Fibroblast of lung (primary cell): Measurements from ENCODE around the gene HIF1AN. TPM values are rescaled to one million over a fixed set of nuclear protein-coding genes. Genes with fewer than 3 reads are reported as not detected.

Source experiments
- DNase-seq, 2 donors: peaks; one replicate each; pipeline versions ENCODE4 v3.0.0 to v3.0.0-alpha.2; 2010; ENCODE audit warnings: low read depth in 2 of 2
- H2AFZ ChIP-seq: 2 replicates; pipeline ENCODE4 v1.5.1; 2012; ENCODE audit warnings: low read length, control low read depth, inconsistent platforms
- H3K27ac ChIP-seq: 2 replicates; pipeline ENCODE4 v1.5.1; 2011; ENCODE audit warnings: low read length, control low read depth; ENCODE audit not compliant: insufficient read depth
- H3K27me3 ChIP-seq: 2 replicates; pipeline ENCODE4 v1.5.1; 2011; ENCODE audit warnings: mild to moderate bottlenecking, low read length; ENCODE audit not compliant: control insufficient read depth, insufficient read depth
- H3K36me3 ChIP-seq: 2 replicates; pipeline ENCODE4 v1.5.1; 2011; ENCODE audit warnings: low read length; ENCODE audit not compliant: control insufficient read depth, insufficient read depth
- H3K4me1 ChIP-seq: 2 replicates; pipeline ENCODE4 v1.5.1; 2011; ENCODE audit warnings: low read length; ENCODE audit not compliant: control insufficient read depth, insufficient read depth; ENCODE audit errors: extremely low read depth
- H3K4me2 ChIP-seq: 2 replicates; pipeline ENCODE4 v1.5.1; 2011; ENCODE audit warnings: low read length, control low read depth; ENCODE audit not compliant: insufficient read depth; ENCODE audit errors: extremely low read depth
- H3K4me3 ChIP-seq, 4 experiments: fragments of 200-600 bp in 1 of 4; sonication (generic) in 1 of 4; replicated peaks in 1 of 4; 2 replicates each; pipeline ENCODE4 v1.5.1; 2011 to 2016; ENCODE audit warnings: low read length in 4 of 4, low read depth in 3 of 4, mild to moderate bottlenecking in 3 of 4, control low read depth in 2 of 4, inconsistent platforms in 1 of 4, mixed read lengths in 1 of 4; ENCODE audit not compliant: insufficient read depth in 1 of 4; ENCODE audit errors: control extremely low read depth in 1 of 4
- H3K79me2 ChIP-seq: 2 replicates; pipeline ENCODE4 v1.5.1; 2012; ENCODE audit warnings: mild to moderate bottlenecking, low read length, inconsistent platforms; ENCODE audit not compliant: control insufficient read depth, insufficient read depth
- H3K9ac ChIP-seq: 2 replicates; pipeline ENCODE4 v1.5.1; 2011; ENCODE audit warnings: mild to moderate bottlenecking, low read length, control low read depth; ENCODE audit not compliant: insufficient read depth
- H3K9me3 ChIP-seq: 2 replicates; pipeline ENCODE4 v1.5.1; 2012; ENCODE audit warnings: low read depth, low read length; ENCODE audit not compliant: control insufficient read depth, insufficient read depth
- H4K20me1 ChIP-seq: 2 replicates; pipeline ENCODE4 v1.5.1; 2011; ENCODE audit warnings: low read length; ENCODE audit not compliant: control insufficient read depth, insufficient read depth; ENCODE audit errors: extremely low read depth
- EZH2 ChIP-seq: IDR thresholded peaks from 2 replicates; pipeline ENCODE4 v1.5.1; 2012; ENCODE audit warnings: low read length, control low read depth, mild to moderate bottlenecking; ENCODE audit errors: missing control alignments
- polyA plus RNA-seq, 2 donors: library from polyadenylated mRNA; depleted of rRNA in 1 of 2; stranded (reverse) in 1 of 2; unstranded in 1 of 2; fragments of >200 nt; gene quantifications; 2 replicates each; pipeline ENCODE4 v1.2.1, GENCODE V29; 2011 to 2012; ENCODE audit warnings: missing spikeins in 1 of 2
- total RNA-seq: library from RNA; depleted of rRNA; stranded (reverse); fragments of >200 nt; gene quantifications from 2 replicates; pipeline ENCODE4 v1.2.1, GENCODE V29; 2014
- TF ChIP-seq, protein P1 (sequence below), 2 donors: IDR thresholded peaks in 1 of 2; conservative IDR thresholded peaks in 1 of 2; 1 replicate in 1 of 2; 2 replicates in 1 of 2; pipeline ENCODE4 v1.5.1; 2011 to 2012; ENCODE audit warnings: low read length in 2 of 2, control low read depth in 1 of 2, inconsistent platforms in 1 of 2, low read depth in 1 of 2, mild to moderate bottlenecking in 1 of 2

Gene HIF1AN
- total and polyA plus RNA-seq, 2 donors (not counting 1 experiment from before 2014, with no cell fraction given) = 14.2 to 26.6 TPM

DNA sequence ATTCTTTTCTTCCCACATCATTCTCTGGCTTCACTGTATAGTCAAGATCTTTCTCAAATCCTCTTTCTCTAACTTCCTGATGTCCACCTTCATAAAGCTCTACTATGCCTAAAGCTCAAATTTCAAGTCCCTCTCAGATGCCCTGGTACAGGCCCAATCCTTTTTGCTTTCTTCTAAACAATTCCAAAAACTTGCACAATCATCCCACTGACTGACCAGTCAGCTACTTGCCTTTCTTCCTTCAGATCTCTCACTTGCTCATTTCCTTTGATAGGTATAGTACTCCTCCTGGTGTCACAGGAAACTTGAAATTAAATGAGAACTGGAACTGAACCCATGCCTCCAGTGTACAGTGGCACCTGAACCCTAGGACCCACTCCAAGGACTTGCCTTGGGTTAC is 34.3 kb upstream of the HIF1AN start:
- no peaks in the 10 kb centered on the region for H3K36me3 ChIP-seq
- no peak overlapping the region for H3K4me3 ChIP-seq
- no peak overlapping the region for H3K27ac ChIP-seq
- peak in 1 of 2 donors; percentile 11 for DNase-seq
- H3K4me2 ChIP-seq = no peak overlapping the region
- TF ChIP-seq, protein P1, sequence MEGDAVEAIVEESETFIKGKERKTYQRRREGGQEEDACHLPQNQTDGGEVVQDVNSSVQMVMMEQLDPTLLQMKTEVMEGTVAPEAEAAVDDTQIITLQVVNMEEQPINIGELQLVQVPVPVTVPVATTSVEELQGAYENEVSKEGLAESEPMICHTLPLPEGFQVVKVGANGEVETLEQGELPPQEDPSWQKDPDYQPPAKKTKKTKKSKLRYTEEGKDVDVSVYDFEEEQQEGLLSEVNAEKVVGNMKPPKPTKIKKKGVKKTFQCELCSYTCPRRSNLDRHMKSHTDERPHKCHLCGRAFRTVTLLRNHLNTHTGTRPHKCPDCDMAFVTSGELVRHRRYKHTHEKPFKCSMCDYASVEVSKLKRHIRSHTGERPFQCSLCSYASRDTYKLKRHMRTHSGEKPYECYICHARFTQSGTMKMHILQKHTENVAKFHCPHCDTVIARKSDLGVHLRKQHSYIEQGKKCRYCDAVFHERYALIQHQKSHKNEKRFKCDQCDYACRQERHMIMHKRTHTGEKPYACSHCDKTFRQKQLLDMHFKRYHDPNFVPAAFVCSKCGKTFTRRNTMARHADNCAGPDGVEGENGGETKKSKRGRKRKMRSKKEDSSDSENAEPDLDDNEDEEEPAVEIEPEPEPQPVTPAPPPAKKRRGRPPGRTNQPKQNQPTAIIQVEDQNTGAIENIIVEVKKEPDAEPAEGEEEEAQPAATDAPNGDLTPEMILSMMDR (conservative IDR thresholded peaks at IDR 0.05 in 1 of 2, IDR thresholded peaks at IDR 0.05 in 1 of 2; ENCODE audit: low read depth in 1 of 2, low read length in 2 of 2) = no peak
- no peak for TF ChIP-seq EZH2
- H3K9me3 ChIP-seq = no peaks in the 10 kb centered on the region
- no peaks in the 10 kb centered on the region for H3K27me3 ChIP-seq
- no peaks in the 10 kb centered on the region for H3K4me1 ChIP-seq
- no peaks in the 10 kb centered on the region for H3K79me2 ChIP-seq
- H2AFZ ChIP-seq = no peak overlapping the region
- H3K9ac ChIP-seq = no peak overlapping the region
- no peaks in the 10 kb centered on the region for H4K20me1 ChIP-seq

DNA sequence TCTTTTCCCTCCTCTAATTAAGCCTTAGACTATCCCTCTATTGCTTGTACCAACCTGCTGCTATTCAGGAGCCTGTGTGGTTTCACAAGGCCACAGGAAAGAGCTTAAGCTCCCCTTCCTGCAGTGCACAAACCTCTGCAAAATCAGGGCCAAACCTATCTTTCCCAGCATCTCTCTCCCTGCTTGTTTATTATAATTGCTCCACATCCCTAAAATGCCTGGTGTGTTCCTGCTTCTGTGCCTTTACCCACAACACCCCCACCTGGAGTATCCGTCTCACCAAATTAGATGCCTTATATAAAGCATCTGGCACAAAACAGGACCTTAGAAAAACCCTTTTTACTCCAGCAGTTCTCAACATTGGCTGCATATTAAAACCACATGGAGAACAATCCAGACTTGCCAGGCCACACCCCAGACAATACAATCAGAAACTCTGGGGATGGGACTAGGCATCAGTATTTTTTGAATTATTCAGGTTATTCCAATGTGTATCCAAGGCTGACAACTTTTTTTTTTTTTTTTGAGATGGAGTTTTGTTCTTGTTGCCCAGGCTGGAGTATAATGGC is 32.7 kb upstream of the HIF1AN start:
- TF ChIP-seq, protein P1 (conservative IDR thresholded peaks at IDR 0.05 in 1 of 2, IDR thresholded peaks at IDR 0.05 in 1 of 2; ENCODE audit: low read depth in 1 of 2, low read length in 2 of 2) = no peak
- TF ChIP-seq EZH2 = no peak
- Histone ChIP-seq H3K9ac (no peak overlapping the region), H3K4me3 (no peak overlapping the region), H3K9me3 (no peaks in the 10 kb centered on the region), H3K4me2 (no peak overlapping the region), H3K4me1 (no peaks in the 10 kb centered on the region), H2AFZ (no peak overlapping the region), H4K20me1 (no peaks in the 10 kb centered on the region), H3K79me2 (no peaks in the 10 kb centered on the region), H3K36me3 (no peaks in the 10 kb centered on the region), H3K27ac (no peak overlapping the region), H3K27me3 (no peaks in the 10 kb centered on the region)
- no peak for DNase-seq

DNA sequence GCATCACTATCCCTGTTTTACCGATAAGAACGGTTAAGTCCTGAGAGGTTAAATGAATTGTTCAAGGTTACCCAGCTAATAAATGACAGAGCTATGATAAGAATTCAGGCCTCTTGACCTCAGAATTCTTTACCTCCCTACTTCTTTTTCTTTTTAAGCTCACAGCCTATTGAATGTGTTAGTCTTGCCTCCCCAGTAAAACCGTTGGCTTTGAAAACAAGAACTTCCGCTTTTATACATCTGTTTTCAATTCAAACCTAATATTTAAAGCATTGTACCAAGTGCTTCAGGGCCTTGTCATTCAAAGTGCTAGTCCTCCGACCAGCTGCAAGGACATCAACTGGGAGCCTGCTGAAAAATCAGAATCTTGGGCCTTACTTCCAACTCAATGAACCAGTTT is 31.6 kb upstream of the HIF1AN start:
- Histone ChIP-seq H4K20me1 (no peaks in the 10 kb centered on the region), H3K79me2 (no peaks in the 10 kb centered on the region), H3K4me3 (no peak overlapping the region), H3K9me3 (no peaks in the 10 kb centered on the region), H3K4me2 (no peak overlapping the region), H2AFZ (no peak overlapping the region), H3K27me3 (no peaks in the 10 kb centered on the region), H3K27ac (no peak overlapping the region), H3K4me1 (no peaks in the 10 kb centered on the region), H3K36me3 (no peaks in the 10 kb centered on the region), H3K9ac (no peak overlapping the region)
- peak in 1 of 2 donors; percentile 59 for DNase-seq
- TF ChIP-seq EZH2 = no peak
- TF ChIP-seq, protein P1 (conservative IDR thresholded peaks at IDR 0.05 in 1 of 2, IDR thresholded peaks at IDR 0.05 in 1 of 2; ENCODE audit: low read depth in 1 of 2, low read length in 2 of 2) = no peak
